Ovary (tissue), 3 donors: ENCODE measurements around the gene DUSP22.

Experiments used
- POLR2A ChIP-seq: fragments of 450-650 bp; IDR thresholded peaks from one replicate; pipeline ENCODE4 v1.6.1; 2017; ENCODE audit warnings: antibody characterized with exemption, mild to moderate bottlenecking, moderate library complexity
- TF ChIP-seq, protein P1 (sequence below), 3 donors: fragments of 450-650 bp in 2 of 3; fragments of 200-600 bp in 1 of 3; IDR thresholded peaks; one replicate each; pipeline versions ENCODE4 v1.5.1 to v1.8.0; 2016 to 2022; ENCODE audit warnings: antibody characterized with exemption in 3 of 3, mild to moderate bottlenecking in 1 of 3
- donor health status: DM: no; HTN: no; CAD: no.

DNA sequence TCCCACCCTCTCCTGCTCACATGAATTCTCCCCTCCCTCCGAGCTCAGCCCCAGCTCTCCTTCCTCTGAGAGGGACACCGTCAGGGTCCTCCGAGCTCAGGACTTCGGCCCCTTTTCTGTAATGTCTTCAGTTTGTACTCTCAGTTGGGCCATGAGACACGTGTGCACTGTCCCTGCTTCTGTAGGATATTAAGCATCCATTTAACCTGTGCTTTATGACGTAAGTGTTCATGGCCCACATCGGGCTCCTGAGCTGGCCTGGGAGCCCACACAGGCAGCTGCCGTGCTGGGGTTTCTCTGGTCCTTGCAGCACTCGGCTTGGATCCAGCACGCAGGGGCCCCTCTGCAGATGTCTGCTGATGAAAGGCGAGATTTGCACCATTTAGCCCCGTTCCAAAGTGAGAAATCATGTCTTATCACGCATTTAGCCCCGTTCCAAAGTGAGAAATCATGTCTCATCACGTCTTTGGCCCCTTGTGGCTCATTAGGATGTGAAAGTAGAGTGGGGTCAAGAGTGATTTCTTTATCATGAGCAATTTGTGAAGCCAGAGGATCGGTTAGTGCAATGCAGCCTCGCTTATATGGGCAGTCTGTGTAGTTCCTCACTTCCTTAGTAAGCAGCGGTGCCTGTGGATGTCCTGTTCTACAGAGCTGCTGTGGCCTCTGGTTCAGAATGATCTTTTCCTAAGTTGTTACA, 25.3 kb downstream of the DUSP22 start:
- TF ChIP-seq, protein P1, sequence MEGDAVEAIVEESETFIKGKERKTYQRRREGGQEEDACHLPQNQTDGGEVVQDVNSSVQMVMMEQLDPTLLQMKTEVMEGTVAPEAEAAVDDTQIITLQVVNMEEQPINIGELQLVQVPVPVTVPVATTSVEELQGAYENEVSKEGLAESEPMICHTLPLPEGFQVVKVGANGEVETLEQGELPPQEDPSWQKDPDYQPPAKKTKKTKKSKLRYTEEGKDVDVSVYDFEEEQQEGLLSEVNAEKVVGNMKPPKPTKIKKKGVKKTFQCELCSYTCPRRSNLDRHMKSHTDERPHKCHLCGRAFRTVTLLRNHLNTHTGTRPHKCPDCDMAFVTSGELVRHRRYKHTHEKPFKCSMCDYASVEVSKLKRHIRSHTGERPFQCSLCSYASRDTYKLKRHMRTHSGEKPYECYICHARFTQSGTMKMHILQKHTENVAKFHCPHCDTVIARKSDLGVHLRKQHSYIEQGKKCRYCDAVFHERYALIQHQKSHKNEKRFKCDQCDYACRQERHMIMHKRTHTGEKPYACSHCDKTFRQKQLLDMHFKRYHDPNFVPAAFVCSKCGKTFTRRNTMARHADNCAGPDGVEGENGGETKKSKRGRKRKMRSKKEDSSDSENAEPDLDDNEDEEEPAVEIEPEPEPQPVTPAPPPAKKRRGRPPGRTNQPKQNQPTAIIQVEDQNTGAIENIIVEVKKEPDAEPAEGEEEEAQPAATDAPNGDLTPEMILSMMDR (IDR thresholded peaks at IDR 0.05) = no peak
- no peak for TF ChIP-seq POLR2A
